Measurements from ENCODE around the gene KIAA1755. TPM values are rescaled to one million over a fixed set of nuclear protein-coding genes. Genes with fewer than 3 reads are reported as not detected.
"Not testable (repeated sequence)": the region's sequence is repeated elsewhere in the genome, so short reads cannot be mapped to it uniquely, and the experiment has no call there.

KIAA1755 gene
- total RNA-seq, 1 experiment from 2014 or later, result not detected

DNA sequence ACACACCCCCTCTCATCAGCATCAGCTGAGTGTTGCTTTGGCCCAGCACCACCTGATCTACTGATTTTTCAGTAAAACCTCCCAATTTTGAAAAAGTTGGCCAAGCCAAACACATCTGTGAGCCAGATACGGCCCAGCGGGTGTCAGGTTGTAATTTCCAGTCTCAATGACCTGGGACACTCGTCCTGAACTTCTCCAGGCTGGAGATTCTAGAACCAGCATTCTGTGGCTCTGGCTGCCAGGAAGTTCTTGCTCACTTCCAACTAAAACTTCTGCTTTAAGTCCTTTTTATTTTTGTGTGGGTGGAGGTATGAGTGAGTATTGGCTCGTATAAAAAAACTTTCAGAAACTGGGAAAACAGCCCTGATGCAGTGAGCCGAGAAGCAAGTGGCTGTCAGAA lies 5.1 kb downstream of the KIAA1755 start:
- H3K4me3 ChIP-seq (ENCODE audit: low read depth, low read length, poor library complexity, severe bottlenecking), result no peak overlapping the region
- no peak for DNase-seq (ENCODE audit: low spot score)
- no peak for TF ChIP-seq EZH2 (IDR thresholded peaks at IDR 0.05; ENCODE audit: borderline replicate concordance, low read depth, low read length, poor library complexity, severe bottlenecking)
- TF ChIP-seq, protein P1, sequence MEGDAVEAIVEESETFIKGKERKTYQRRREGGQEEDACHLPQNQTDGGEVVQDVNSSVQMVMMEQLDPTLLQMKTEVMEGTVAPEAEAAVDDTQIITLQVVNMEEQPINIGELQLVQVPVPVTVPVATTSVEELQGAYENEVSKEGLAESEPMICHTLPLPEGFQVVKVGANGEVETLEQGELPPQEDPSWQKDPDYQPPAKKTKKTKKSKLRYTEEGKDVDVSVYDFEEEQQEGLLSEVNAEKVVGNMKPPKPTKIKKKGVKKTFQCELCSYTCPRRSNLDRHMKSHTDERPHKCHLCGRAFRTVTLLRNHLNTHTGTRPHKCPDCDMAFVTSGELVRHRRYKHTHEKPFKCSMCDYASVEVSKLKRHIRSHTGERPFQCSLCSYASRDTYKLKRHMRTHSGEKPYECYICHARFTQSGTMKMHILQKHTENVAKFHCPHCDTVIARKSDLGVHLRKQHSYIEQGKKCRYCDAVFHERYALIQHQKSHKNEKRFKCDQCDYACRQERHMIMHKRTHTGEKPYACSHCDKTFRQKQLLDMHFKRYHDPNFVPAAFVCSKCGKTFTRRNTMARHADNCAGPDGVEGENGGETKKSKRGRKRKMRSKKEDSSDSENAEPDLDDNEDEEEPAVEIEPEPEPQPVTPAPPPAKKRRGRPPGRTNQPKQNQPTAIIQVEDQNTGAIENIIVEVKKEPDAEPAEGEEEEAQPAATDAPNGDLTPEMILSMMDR (conservative IDR thresholded peaks at IDR 0.05; ENCODE audit: low read depth, low read length), result no peak
- no peaks in the 10 kb centered on the region for H3K4me1 ChIP-seq (ENCODE audit: insufficient read depth, low read length, poor library complexity, severe bottlenecking)
- CTCF ChIA-PET, result no interaction called here
- peaks cover 14% of the 10 kb centered on the region for H3K27me3 ChIP-seq (replicated peaks; ENCODE audit: insufficient read depth, low read depth, low read length, poor library complexity)
- H3K9me3 ChIP-seq (ENCODE audit: low read depth, low read length, poor library complexity, severe bottlenecking), result no peaks in the 10 kb centered on the region
- no TSS peak for BruUV-seq (replicated peaks)
- H3K27ac ChIP-seq (ENCODE audit: low read depth, low read length, poor library complexity, severe bottlenecking), result no peak overlapping the region
- intact Hi-C loops (cut with micrococcal nuclease; ENCODE audit: unreplicated experiment), result no loop called here
- POLR2A ChIA-PET (ENCODE audit: low non-redundant PET), result no interaction called here
- H3K36me3 ChIP-seq (ENCODE audit: insufficient read depth, low read length, poor library complexity, severe bottlenecking), result no peaks in the 10 kb centered on the region

DNA sequence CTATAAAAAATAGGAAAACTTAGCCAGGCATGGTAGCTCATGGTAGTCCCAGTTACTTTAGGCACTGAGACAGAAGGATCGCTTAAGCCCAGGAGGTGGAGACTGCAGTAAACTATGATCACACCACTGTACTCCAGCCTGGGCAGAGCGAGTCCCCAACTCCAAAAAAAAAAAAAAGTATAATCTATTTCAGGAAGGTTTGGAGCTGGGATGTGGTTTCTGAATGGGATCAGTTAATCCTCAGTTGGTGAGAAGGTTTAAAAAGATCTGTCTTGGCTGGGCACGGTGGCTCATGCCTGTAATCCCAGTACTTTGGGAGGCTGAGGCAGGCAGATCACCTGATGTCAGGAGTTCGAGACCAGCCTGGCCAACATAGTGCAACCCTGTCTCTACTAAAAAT lies 5.9 kb downstream of the KIAA1755 start:
- H3K36me3 ChIP-seq (ENCODE audit: insufficient read depth, low read length, poor library complexity, severe bottlenecking); H3K4me1 ChIP-seq (ENCODE audit: insufficient read depth, low read length, poor library complexity, severe bottlenecking); H3K27me3 ChIP-seq (replicated peaks; ENCODE audit: insufficient read depth, low read depth, low read length, poor library complexity); H3K27ac ChIP-seq (ENCODE audit: low read depth, low read length, poor library complexity, severe bottlenecking); BruUV-seq (replicated peaks); DNase-seq (ENCODE audit: low spot score); H3K9me3 ChIP-seq (ENCODE audit: low read depth, low read length, poor library complexity, severe bottlenecking); POLR2A ChIA-PET (ENCODE audit: low non-redundant PET); H3K4me3 ChIP-seq (ENCODE audit: low read depth, low read length, poor library complexity, severe bottlenecking); intact Hi-C loops (cut with micrococcal nuclease; ENCODE audit: unreplicated experiment): not testable (repeated sequence)
- CTCF ChIA-PET, result interaction anchor here (0.7 kb wide), 1 partner anchor 473 kb away, joined by 5 read pairs; no protein-coding TSS in a partner anchor

DNA sequence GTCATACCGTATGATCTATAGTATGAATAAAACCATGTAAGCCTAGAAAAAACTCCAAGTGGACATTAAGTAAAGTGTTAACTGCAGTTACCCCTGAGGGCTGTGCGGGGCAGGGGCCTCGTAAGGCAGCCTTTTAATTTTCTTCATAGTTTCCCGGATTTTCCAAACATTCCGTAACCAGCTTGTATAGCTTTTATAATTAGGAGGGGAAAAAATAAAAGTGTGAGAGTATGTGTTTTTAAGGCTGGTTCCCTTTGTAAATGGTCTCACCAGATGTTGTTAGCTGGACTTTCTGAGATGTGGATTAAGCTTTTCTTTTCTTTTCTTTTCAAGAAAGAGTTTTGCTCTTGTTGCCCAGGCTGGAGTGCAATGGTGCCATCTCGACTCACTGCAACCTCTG lies 7.0 kb downstream of the KIAA1755 start:
- Histone ChIP-seq H3K27me3 (replicated peaks; ENCODE audit: insufficient read depth, low read depth, low read length, poor library complexity) (no peaks in the 10 kb centered on the region), H3K9me3 (ENCODE audit: low read depth, low read length, poor library complexity, severe bottlenecking) (no peaks in the 10 kb centered on the region), H3K36me3 (ENCODE audit: insufficient read depth, low read length, poor library complexity, severe bottlenecking) (no peaks in the 10 kb centered on the region), H3K27ac (ENCODE audit: low read depth, low read length, poor library complexity, severe bottlenecking) (no peak overlapping the region), H3K4me3 (ENCODE audit: low read depth, low read length, poor library complexity, severe bottlenecking) (no peak overlapping the region), H3K4me1 (ENCODE audit: insufficient read depth, low read length, poor library complexity, severe bottlenecking) (no peaks in the 10 kb centered on the region)
- no peak for DNase-seq (ENCODE audit: low spot score)
- no peak for TF ChIP-seq EZH2 (IDR thresholded peaks at IDR 0.05; ENCODE audit: borderline replicate concordance, low read depth, low read length, poor library complexity, severe bottlenecking)
- TF ChIP-seq, protein P1 (conservative IDR thresholded peaks at IDR 0.05; ENCODE audit: low read depth, low read length), result no peak
- POLR2A ChIA-PET (ENCODE audit: low non-redundant PET), result no interaction called here
- intact Hi-C loops (cut with micrococcal nuclease; ENCODE audit: unreplicated experiment), result no loop called here
- CTCF ChIA-PET, result interaction anchor here (0.6 kb wide), 1 partner anchor 103 kb away, joined by 4 read pairs; no protein-coding TSS in a partner anchor
- no TSS peak for BruUV-seq (replicated peaks)
